Stimulated activated CD4-positive, alpha-beta T cell treated with anti-CD3 and anti-CD28 coated beads, Interleukin-2, amount 100 ng/mL, for 48 hours (primary cell): ENCODE results near the gene EPDR1.

Source experiments
- DNase-seq, 2 donors: peaks; one replicate each; pipeline ENCODE4 v3.0.0-alpha.2; 2020

The EPDR1 gene

DNA sequence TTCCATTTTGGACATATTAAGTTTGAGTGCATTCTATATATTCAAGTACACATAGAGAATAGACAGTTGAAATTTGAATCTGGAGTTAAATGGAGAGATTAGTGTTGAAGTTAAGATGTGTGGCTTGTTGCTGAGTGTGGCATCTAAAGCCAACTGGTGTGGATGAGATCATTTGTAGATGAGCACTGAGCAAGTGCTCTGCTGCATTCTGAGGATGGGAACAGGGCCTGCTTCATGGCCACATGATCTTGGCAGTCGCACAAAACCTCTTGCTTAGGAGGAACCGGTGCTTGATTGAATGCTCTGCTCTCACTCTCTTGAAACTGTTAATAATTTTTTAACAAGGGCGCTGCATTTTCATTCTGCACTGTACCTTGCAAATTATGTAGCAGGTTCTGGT is 62.0 kb downstream of the EPDR1 start:
- DNase-seq: no peak

DNA sequence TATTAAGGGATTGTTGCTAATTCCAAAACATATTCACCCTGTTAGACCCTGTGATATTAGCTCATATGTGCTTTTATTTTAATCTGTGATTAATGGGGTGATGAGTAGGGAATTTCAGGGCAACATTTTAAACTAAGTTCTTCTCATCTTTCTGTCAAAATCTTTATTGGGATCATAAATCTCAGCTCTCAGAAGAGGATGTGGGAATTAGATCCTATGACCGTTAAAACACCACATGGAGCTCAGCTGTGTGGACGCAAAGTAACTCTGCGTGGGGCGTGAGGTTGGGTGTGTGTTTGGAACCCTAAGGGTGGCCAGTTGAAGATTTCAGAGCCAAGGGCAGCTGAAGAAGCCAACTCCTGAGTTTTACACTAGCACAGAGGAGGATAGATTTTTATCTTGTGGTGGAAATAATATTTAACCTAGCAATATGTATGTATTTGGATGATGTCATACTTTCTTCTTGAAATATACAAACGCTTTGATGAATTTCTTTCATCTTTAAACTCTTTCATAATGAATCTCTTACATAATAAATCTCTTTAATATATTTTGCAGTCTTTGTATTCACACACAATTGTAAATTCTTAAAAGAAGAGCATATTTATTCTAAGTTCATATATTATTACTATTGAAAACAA is 64.4 kb downstream of the EPDR1 start:
- DNase-seq: no peak

DNA sequence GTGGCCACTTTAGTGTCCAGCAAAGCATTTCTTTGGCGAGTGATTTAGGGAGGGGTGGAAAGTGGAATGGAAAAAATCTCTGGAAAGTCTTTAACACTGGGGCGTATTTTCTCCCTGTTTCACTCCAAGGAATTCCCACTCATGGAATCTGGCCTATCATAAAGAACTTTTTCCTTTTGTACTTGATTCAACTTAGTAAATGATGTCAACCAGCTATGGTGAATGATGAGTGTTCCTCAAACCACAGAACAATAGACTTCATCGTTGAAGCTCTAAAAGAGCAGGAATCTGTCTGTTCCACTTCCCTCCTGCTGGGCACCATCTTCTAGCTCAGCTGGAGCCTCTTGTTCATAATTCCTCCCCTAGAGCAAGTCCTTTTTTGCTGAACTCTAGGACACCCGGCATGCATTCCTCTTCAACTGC is 66.5 kb downstream of the EPDR1 start:
- no peak for DNase-seq

DNA sequence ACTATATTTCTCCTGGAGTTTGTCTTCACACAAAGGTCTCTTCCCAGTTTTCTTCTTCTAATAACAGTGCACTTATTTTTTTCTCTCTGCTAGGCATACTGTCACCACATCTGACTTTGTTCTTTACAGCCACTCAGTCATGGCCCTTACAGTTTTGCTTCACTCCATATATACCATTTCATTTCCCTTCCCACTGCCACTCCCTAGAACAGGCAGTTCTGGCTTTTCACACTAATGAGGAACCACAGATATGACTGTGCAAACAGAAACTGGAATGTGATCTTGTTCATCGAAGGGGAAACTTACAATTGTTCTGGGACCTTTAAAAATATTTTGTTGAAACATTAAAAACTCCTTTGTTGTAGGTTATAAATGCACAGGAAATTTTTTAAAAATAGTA is 67.3 kb downstream of the EPDR1 start:
- DNase-seq: no peak

DNA sequence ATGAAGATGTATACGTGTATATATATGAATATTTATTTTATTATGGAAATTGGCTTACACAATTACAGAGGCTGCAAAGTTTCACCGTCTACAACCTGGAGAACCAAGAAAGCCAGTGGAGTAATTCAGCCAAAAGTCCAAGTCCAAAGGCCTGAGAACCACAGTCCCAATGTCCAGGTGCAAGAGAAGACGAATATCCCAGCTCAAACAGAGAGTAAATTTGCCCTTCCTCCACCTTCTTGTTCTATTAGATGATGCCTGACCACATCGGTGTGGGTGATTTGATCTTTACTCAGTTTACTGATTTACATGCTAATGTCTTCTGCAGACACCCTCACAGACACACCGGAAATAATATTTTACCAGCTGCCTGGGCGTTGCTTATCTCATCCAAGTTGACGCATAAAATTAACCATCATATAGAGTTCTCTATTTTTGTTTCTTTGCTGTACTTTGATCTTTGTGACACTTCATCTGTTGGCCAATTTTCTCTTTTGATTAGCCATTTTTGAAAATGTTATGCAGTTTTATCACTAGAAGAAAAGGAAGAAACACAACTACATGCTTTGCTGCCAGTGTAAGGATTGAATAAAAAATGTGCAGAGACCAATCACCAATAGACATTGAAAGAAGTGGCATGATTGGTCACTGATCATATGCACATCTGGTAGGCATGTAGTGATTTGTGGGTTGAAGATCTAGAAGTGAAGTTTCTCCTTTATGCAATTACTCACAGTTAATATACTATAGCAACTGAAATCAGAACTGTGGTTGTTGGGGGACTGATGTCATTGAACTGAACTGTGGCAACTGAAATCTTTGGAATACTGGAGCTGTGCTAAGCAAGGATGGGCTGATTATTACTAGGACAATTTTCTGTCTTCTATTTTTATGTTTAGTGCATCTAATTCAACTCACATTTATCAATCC is 68.5 kb downstream of the EPDR1 start:
- no peak for DNase-seq

DNA sequence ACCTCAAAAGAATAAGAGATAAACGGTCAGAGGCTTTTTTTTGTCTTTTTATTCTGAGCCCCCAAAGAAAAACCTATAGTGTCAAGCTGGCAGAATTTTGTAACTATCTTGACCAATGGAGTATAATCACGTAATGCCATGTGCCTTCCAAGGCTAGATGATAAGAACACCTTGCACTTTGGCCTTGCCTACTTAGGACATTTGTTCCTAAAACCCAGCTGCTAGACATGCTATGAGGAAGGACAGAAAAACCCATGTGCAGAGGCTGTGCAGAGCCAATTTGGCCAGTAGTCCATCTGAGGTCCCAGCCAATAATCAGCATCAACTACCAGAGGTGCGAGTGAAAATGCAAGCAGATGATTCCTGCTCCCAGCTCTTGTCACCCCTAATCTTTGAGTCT is 69.9 kb downstream of the EPDR1 start:
- no peak for DNase-seq

DNA sequence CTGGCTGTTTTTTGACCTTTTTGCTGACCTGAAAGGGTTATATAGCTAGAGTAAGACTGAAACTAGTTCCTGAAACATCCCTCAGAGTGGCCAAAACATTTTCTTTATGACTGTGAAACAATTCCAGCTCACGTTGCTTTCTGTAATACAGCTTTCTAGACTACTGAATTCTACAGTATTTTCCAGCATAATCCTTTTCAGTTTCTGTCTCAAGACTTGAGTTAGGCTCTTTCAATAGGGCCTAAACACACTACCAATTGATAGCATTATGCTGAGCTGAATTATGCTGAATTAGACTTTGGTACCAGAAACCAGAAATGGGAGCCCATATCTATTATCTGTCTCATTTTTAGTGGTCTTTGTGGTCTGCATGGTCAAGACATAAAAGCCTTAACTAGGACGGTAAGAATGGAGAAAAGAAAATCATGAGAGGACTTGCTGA is 72.6 kb downstream of the EPDR1 start:
- no peak for DNase-seq

DNA sequence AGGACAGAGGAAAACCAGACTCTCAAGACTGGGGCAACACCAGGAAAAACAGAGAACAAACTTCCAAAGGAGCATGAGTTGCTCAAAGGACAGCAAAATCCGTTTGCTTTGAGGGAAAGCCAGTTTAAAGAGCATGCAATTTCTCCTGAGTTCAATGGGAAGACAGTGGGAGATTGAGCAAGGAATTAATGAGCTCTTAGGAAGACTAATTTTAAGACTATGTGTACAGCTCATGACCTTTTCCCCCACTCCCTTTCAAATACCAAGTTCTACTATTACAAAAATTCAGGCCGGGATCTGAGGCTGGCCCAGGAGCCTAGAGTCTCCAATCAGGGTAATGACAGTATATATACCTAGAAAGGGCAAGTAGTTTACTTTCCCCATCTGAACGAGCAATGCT is 79.2 kb downstream of the EPDR1 start:
- DNase-seq: no peak

DNA sequence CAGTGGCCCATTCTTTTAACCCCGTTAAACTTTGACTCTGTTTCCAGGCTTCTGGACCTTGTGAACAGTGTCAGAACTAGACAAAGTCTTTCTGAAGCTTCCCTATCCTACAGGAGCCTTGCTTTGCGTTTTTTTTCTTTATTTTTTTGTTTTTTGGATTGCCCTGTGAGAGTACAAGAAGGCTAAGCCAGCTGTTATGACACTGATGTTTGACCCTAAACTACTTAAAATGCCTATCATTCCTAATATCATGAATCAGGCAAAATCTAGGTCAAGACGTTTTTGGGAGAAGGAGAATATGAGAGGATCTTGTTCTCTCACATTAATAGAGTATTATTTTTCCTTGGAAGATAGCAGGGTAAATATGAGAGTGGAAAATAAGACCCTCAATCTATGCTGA is 79.8 kb downstream of the EPDR1 start:
- no peak for DNase-seq
